Measurements from ENCODE around the gene PPP2R3C.
A peak's percentile ranks its signal among the peaks of the same experiment; 100 is the strongest.

PPP2R3C gene

DNA sequence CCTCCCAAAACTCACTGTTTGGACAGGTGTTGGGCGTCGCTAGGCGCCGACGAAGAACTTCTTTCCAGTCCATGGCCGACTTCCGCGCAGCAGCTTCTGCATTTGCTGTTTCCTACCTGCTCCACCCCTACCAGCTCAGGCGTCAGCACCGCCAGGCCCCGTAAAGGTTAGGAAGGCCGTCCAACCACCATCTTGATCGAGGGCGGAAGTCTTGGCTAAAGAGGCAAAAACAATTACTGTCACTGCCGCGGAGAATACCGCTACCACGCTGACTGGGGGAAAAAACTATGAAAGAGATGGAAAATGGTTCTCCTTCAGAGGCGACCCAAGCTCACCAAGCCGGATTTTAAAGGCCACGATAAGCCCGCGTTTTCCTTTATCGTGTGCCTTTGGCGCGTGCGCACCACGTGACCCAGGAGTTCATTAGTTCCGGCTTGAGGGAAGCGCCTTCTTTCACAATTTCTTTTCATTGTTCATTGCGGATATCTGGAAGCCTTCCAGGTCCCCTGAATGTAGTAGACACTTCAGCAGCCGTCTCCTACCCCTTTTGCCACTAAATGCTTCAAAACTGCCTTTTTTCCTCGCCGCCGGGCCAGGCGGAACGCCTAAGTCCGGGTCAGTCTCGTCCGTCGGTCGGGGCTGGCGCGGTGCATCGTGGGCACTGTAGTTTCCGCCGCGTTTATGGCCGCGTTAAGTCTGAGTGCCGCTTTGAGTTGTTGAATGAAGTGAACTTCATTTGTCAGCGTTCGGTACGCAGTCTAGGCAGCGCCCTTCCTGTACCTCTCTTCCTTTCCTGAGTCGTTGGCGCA, at the start of gene PPP2R3C, which contains the start of gene PRORP:
TSS of gene PPP2R3C (minus strand) at position 104 of the 809 bp plus-strand sequence. CDS start at position 73, 31 bp downstream.
TSS of gene PRORP (plus strand) at position 666 of the 809 bp plus-strand sequence. CDS start 694 bp downstream, outside the sequence.
- DNase-seq (ENCODE audit: low spot score): peak; percentile 96
- peak within 1 kb of the TSS; percentile 98 for H3K27ac ChIP-seq
- TF ChIP-seq, protein P1, sequence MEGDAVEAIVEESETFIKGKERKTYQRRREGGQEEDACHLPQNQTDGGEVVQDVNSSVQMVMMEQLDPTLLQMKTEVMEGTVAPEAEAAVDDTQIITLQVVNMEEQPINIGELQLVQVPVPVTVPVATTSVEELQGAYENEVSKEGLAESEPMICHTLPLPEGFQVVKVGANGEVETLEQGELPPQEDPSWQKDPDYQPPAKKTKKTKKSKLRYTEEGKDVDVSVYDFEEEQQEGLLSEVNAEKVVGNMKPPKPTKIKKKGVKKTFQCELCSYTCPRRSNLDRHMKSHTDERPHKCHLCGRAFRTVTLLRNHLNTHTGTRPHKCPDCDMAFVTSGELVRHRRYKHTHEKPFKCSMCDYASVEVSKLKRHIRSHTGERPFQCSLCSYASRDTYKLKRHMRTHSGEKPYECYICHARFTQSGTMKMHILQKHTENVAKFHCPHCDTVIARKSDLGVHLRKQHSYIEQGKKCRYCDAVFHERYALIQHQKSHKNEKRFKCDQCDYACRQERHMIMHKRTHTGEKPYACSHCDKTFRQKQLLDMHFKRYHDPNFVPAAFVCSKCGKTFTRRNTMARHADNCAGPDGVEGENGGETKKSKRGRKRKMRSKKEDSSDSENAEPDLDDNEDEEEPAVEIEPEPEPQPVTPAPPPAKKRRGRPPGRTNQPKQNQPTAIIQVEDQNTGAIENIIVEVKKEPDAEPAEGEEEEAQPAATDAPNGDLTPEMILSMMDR (conservative IDR thresholded peaks at IDR 0.05; ENCODE audit: low read depth): no peak
- POLR2A ChIA-PET (ENCODE audit: low non-redundant PET): interaction anchor here (0.9 to 1.0 kb wide), 3 partner anchors 75 to 295 kb away, joined by 3 to 4 read pairs (median 3); partner anchors contain the start of gene FAM177A1
- CTCF ChIA-PET: no interaction called here

DNA sequence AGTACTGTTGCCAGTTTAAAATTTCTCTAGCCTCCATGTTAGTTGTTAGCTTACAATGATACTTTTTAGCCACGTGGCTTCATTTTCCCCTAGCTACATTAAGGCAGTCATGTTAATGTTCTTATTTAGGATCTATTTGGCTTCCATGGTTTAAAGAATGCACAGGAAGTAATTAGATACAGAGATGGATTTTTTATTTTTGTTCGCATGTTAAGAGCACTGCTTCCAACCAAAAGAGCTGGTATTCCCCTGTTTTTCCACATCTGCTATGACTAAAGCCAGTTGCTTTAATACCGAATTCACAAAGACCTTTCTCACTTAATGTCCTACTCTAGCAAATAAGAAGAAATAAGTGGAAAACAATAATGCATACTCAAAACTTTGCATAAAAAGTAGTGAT, 45.7 kb upstream of the PPP2R3C start:
- ChIA-PET CTCF (no interaction called here), POLR2A (ENCODE audit: low non-redundant PET) (no interaction called here)
- no peak overlapping the region for H3K27ac ChIP-seq
- no peak for DNase-seq (ENCODE audit: low spot score)
- TF ChIP-seq, protein P1 (conservative IDR thresholded peaks at IDR 0.05; ENCODE audit: low read depth): no peak

DNA sequence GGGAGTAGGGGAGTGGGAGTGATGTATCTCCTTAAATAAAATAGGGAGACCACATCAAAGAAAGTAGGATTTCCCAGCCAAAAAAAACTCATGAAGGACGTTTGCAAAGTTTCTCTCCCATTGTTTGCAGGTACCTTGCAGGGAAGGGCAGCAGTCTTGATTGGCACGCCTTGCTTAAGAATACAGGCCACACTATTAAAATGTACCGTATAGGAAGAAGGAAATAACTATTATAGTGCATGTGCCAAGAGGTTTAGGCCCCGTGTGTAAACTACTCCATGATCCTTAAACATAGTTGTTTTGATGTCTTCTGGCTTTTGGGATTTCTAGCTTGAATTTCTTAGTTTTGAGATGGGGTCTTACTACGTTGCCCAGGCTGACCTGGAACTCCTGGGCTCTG, 43.1 kb upstream of the PPP2R3C start:
- H3K27ac ChIP-seq: no peak overlapping the region
- DNase-seq (ENCODE audit: low spot score): no peak
- CTCF ChIA-PET: no interaction called here
- POLR2A ChIA-PET (ENCODE audit: low non-redundant PET): no interaction called here
- TF ChIP-seq, protein P1 (conservative IDR thresholded peaks at IDR 0.05; ENCODE audit: low read depth): no peak

DNA sequence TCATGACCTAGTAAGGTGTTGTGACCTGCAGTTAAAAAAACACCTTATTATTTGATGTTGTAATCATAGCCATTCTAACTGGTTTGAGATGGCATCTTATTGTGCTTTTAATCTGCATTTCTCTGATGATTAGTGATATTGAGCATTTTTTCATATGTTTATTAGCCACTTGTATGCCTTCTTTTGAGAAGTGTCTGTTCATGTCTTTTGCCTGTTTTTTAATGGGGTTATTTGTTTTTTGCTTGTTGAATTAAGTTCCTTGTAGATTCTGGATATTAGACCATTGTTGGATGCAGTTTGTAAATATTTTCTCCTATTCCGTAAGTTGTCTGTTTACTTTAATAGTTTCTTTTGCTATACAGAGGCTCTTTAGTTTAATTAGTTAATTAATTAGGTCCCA, 41.6 kb upstream of the PPP2R3C start:
- TF ChIP-seq, protein P1 (conservative IDR thresholded peaks at IDR 0.05; ENCODE audit: low read depth): no peak
- CTCF ChIA-PET: interaction anchor here (0.8 kb wide), 1 partner anchor 206 kb away, joined by 4 read pairs; no protein-coding TSS in a partner anchor
- no peak overlapping the region for H3K27ac ChIP-seq
- DNase-seq (ENCODE audit: low spot score): no peak
- POLR2A ChIA-PET (ENCODE audit: low non-redundant PET): no interaction called here

GRCh38 chr14:35161231-35161630, 39.4 kb upstream of the PPP2R3C start:
- CTCF ChIA-PET: no interaction called here
- POLR2A ChIA-PET (ENCODE audit: low non-redundant PET): no interaction called here

DNA sequence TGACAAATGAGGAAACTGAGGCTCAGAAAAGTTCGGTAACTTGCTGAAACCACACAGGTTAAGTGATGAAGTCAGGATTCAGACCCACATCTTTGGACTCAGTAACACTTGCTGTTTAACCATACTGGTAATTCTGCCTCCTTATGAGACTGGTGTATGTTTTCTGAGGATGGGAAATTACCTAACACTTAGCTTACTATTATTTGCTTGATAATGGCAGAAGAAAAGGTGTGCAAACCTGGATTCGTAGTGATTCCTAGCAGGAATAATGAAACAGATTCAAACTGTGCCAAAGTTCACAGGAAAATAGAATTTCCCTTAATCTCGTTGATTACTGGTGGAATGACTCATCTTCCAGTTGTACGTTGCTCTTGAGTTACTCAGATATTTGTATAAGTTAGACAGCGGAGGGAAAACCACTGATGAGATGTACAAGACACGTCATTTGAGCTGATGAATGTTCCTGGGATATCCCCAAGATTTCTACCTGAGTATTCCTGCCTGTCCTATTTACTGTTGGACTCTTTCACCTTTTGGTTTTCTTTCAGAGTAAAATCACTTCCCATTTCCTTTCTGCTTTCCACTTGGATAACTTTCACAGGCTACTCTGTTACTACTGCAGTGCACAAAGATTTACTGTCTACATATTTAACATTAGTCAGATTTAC, 38.1 kb upstream of the PPP2R3C start:
- POLR2A ChIA-PET (ENCODE audit: low non-redundant PET): no interaction called here
- no peak overlapping the region for H3K27ac ChIP-seq
- CTCF ChIA-PET: interaction anchor here (1.0 kb wide), 1 partner anchor 18 kb away, joined by 5 read pairs; no protein-coding TSS in a partner anchor
- TF ChIP-seq, protein P1 (conservative IDR thresholded peaks at IDR 0.05; ENCODE audit: low read depth): no peak
- peak; percentile 93 for DNase-seq (ENCODE audit: low spot score)

More at GRCh38 chr14:35161231-35161630, 39.4 kb upstream of the PPP2R3C start:
- DNase-seq (ENCODE audit: low spot score): no peak
- TF ChIP-seq, protein P1 (conservative IDR thresholded peaks at IDR 0.05; ENCODE audit: low read depth): no peak
- H3K27ac ChIP-seq: no peak overlapping the region

Measured in RWPE1 (cell line).